Measurements from ENCODE around the gene THADA.

Gene THADA

DNA sequence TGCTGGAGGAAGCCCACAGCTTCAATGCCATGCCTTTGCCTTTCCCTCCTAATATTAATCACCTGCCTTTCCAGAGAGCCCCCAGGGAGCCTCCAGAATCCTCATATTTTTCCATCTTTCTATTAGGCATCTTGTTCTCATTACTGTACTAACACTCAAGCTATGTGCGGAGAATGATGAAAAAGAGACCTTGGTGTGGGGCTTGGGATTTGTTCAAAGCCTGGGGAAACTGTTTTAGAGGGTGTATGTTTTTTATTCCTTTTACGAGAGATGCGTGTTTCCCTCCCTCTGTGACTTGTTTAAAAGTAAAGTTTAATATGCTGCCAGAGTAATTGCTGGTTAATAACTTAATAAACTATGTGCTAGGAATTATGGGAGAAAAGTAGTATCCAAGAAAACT, 267.0 kb downstream of the THADA start:
- TF ChIP-seq, protein P1, sequence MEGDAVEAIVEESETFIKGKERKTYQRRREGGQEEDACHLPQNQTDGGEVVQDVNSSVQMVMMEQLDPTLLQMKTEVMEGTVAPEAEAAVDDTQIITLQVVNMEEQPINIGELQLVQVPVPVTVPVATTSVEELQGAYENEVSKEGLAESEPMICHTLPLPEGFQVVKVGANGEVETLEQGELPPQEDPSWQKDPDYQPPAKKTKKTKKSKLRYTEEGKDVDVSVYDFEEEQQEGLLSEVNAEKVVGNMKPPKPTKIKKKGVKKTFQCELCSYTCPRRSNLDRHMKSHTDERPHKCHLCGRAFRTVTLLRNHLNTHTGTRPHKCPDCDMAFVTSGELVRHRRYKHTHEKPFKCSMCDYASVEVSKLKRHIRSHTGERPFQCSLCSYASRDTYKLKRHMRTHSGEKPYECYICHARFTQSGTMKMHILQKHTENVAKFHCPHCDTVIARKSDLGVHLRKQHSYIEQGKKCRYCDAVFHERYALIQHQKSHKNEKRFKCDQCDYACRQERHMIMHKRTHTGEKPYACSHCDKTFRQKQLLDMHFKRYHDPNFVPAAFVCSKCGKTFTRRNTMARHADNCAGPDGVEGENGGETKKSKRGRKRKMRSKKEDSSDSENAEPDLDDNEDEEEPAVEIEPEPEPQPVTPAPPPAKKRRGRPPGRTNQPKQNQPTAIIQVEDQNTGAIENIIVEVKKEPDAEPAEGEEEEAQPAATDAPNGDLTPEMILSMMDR (IDR thresholded peaks at IDR 0.05; ENCODE audit: extremely low read depth, missing control alignments), result no peak

DNA sequence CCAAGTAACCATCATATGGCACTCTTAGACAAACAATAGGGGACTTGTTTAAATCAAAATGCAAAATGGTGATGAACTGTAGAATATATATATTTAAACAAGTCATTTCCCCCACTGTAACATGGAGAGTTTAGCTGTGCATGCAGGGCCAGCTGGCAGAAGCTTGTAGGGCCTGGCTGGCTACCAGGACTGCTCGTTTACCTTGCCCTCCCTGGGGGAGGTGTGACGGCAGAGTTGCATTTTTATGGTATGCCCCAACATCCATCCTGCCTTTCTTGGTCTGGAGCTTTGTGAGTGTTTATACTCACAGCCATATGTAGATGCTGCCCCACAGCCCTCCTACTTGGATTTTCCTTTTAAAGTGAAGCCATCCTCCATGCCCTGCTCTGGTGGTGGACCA, 267.7 kb downstream of the THADA start:
- no peak for DNase-seq (ENCODE audit: low spot score)
- TF ChIP-seq, protein P1 (IDR thresholded peaks at IDR 0.05; ENCODE audit: extremely low read depth, missing control alignments), result no peak

More for the DNA sequence above, 267.0 kb downstream of the THADA start:
- no peak for DNase-seq (ENCODE audit: low spot score)

DNA sequence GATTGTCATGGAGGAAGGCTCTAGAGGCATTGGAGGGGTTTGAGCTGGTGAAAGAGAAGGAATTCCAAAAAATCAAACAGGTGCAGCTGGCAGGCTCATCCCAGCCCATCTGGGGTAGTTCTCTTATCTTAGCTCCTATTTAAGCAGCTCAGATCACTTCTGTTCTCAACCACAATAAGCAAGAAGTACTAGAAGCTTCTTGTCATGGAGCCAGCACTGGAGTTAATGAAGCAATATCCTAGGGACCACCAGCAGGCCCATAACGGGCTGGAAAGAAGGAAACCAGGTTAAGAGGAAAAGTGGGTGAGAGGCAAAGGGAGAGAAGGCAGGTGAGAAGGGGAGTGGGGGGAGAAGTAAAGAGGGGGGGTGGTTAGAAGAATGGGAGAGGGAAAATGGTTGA, 268.7 kb downstream of the THADA start:
- no peak for DNase-seq (ENCODE audit: low spot score)
- TF ChIP-seq, protein P1 (IDR thresholded peaks at IDR 0.05; ENCODE audit: extremely low read depth, missing control alignments), result no peak

DNA sequence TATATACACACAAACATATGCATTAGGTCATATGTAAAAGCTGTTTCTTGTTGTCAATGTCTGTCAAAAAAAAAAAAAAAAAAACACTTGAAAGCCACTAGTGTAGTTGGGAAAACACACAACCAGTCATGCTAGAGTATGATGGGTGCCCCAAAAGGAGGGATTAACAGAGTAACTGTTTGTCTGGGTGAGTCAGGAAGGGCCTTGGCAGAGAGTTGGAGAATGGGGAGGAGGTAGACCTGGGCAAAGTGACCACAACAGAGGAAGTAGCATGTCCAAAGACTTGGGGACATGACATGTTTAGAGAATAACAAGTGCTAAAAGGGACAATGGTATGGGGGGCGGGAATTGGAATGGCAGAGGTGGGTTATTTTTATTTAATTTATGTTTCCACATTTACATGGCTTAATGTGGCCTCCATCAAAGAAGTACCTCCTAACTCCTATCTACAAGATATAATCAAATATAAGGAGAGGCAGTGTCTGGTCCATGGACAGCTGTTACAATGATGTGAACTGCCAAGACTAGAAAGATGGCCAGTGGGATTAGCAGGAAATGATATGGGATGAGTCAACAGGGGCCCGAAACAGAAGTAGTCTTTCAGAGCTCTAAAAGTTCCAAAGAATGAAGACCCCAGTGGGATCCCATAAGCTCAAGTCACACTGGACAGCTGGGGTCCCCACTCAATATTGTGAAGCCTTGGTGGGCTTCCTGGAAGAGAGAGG, 269.6 kb downstream of the THADA start:
- TF ChIP-seq, protein P1 (IDR thresholded peaks at IDR 0.05; ENCODE audit: extremely low read depth, missing control alignments), result no peak
- no peak for DNase-seq (ENCODE audit: low spot score)

DNA sequence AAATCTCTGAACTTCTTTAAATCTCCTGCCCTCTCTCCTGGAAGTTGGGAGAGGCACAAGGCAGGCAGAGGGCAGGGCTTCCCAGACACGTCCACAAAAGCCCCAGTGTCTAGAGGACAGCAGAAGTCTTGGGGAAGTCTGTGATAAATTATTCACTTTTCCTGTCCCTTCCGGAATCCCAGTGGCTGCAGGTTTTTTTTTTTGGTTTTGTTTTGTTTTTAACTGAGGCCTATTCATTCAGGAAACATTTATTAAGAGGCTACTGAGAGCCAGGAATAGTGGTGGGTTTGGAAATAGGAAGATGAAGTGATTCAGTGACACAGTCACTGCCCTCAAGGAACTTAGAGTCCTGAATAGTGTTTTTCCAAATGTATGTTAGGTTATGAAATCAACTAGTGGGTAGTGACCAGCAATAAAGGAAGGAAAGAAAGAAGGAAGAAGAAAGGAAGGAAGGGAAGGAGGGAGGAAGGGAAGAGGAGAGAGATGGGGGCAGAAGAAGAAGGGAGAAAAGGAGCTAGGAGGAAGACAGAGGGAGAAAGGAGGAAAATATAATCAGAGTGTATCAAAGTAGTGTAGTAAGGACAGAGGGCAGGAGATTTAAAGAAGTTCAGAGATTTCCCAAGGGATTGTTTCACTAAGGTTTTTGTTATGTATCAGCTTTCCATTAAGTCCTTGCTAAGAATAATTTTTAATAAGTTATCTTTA, 270.6 kb downstream of the THADA start:
- TF ChIP-seq, protein P1 (IDR thresholded peaks at IDR 0.05; ENCODE audit: extremely low read depth, missing control alignments), result no peak

DNA sequence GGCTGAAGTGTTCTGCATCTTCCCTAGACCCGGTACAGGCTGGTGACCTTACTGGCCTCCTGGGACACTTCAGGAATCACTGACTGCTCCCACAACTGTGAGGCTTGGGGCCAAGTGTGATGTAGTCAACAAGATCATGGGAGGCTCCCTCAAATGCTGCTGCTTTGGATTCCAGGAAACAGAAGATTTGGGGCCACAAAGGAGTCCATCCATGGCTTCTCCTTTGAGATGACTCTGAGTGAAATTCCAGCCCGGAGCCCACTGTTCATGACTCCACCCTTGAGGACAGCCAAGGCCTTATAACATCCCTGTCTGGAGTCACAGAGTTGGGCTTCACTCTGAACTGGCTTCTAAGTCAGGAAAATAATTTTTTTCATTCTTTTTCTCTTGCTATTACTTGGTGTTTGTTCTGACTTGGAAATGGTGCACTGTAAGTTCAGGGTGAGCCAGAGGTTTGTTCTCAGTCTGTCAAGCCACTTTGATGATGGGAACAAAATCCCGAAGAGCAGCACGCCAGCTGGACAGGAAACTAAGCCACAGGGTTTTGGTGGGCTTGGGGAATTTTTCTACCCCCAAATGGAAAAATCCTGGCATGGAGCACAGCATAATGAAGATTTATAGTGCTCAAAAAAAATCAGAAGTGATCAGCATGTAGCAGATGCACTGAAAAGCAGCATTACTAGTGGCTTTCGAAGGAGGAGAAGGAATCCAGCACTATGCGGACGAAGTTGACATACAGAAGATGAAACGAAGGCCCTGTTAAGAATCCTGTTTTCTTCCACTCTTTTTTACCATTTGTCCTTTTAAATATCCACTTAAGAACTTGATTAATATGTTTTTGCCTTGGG, 271.4 kb downstream of the THADA start:
- no peak for DNase-seq (ENCODE audit: low spot score)
- TF ChIP-seq, protein P1 (IDR thresholded peaks at IDR 0.05; ENCODE audit: extremely low read depth, missing control alignments), result no peak

More for the DNA sequence above, 270.6 kb downstream of the THADA start:
- DNase-seq (ENCODE audit: low spot score), result no peak
